ENCODE measurements around the gene MLNR. TPM values are rescaled to one million over a fixed set of nuclear protein-coding genes. Genes with fewer than 3 reads are reported as not detected.

MLNR gene
- total and polyA plus RNA-seq, 9 of the 15 experiments (the other 6 are each of a cell fraction or from before 2014, with no cell fraction given): not detected

DNA sequence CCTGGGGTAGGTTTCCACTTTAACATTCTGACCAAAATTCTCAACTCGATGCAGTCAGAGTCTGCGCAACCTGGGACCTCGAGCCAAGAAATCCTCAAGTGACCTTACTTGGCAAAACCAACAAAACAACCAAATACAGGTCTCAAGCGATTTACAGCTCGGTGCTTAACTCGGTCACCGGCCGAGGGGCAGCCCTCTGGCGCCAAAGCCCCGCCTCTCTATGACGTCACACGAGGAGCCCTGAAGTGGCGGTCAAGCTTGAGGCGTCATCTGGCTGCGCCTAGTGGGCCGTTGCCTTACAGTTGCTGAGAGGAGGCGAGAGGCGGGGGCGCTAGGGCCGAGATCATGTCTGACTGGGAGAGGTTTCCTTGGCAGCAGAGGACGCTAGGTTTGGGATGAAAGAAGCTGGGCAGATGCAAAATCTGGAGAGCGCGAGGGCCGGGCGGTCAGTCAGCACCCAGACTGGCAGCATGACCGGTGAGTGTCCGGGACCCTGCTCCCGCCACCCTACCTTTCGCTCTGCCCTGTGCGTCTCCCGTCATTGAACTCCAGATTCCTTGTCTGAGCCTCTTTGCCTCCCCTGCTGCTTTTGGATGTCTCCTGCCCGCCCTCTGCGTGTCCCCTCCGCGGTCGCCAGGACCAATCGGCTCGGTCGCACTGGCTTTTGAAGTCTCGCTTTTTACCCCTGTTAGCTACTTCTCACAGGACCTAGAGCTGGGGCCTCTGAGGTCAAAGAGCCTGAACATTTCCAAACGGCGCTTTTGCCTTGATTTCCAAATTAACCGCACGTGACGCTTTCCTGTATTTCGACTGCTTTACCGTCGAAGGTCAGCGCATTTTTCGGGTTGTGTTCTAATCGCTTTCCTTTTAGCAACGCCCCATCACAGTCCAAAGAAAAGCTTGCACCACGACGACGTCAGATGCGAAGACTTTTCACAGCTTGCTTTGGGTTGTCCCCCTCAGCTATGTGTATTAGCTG lies 27.8 kb downstream of the MLNR start, which contains the start of gene CDADC1 (continued):
- peak; percentile 76 for TF ChIP-seq TFAP4 (CRISPR knock-in tag; IDR thresholded peaks at IDR 0.05; ENCODE audit: borderline replicate concordance)
- peak; percentile 87 for TF ChIP-seq RFX1 (IDR thresholded peaks at IDR 0.05)
- TF ChIP-seq NFE2 (IDR thresholded peaks at IDR 0.05; ENCODE audit: low read depth): no peak
- TF ChIP-seq, protein P1, sequence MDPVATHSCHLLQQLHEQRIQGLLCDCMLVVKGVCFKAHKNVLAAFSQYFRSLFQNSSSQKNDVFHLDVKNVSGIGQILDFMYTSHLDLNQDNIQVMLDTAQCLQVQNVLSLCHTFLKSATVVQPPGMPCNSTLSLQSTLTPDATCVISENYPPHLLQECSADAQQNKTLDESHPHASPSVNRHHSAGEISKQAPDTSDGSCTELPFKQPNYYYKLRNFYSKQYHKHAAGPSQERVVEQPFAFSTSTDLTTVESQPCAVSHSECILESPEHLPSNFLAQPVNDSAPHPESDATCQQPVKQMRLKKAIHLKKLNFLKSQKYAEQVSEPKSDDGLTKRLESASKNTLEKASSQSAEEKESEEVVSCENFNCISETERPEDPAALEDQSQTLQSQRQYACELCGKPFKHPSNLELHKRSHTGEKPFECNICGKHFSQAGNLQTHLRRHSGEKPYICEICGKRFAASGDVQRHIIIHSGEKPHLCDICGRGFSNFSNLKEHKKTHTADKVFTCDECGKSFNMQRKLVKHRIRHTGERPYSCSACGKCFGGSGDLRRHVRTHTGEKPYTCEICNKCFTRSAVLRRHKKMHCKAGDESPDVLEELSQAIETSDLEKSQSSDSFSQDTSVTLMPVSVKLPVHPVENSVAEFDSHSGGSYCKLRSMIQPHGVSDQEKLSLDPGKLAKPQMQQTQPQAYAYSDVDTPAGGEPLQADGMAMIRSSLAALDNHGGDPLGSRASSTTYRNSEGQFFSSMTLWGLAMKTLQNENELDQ (CRISPR knock-in tag; IDR thresholded peaks at IDR 0.05; ENCODE audit: borderline replicate concordance): no peak
- no peak for TF ChIP-seq ZNF609 (CRISPR knock-in tag; IDR thresholded peaks at IDR 0.05; ENCODE audit: borderline replicate concordance)
- TF ChIP-seq CHD1 (IDR thresholded peaks at IDR 0.05; ENCODE audit: low read length): no peak
- TF ChIP-seq, protein P2, sequence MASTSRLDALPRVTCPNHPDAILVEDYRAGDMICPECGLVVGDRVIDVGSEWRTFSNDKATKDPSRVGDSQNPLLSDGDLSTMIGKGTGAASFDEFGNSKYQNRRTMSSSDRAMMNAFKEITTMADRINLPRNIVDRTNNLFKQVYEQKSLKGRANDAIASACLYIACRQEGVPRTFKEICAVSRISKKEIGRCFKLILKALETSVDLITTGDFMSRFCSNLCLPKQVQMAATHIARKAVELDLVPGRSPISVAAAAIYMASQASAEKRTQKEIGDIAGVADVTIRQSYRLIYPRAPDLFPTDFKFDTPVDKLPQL (IDR thresholded peaks at IDR 0.05; ENCODE audit: extremely low read depth, insufficient read length): no peak
- TF ChIP-seq POLR3G (IDR thresholded peaks at IDR 0.05; ENCODE audit: extremely low read depth, insufficient read length, insufficient replicate concordance): no peak
